SHP77 (cell line): Measurements from ENCODE around the gene EPB41L5.

Experiments used
- DNase-seq, 2 experiments: peaks; one replicate each; lab custom pipeline; 2025; lab: John Stamatoyannopoulos, UW

Gene EPB41L5

DNA sequence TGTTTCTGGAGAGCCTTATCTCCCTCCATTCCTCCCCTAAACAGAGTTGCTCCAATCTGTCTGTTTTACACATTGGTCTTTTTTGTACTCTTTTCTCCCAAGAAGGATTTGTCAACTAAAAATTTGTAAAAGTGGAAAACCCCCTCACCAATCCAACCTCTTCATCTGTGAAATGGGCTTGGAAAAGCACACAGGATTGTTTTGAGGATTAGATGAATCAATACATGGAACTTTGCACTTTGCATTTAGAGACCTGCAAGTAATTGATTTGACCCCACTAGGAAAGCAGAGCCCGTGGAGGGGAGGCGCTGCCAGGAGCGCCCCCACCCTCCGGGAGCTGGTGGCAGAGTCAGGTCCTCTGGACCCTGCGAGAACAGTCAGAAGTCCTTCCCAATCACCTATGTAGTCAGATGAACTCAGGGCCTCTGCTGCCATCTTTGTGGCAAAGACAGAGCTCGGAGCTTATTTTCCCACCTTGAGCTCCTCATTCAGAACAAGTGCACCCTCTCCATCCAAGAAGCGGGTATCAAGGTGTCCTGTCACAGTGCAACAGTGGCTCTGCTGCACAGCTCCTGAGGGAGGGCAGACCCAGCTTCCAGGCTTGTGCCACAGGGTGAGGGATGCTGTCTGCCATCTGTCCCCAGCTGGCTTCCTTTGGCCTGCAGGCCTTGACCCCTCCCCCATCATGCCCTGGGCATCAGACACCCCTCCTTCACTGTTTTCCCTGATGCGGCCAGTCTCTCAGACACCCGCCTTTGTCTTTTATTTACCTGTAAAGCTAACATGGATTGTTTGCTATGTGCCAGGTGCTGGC lies 212.1 kb downstream of the EPB41L5 start:
- peak in 1 of 2 experiments; percentile 53 for DNase-seq

DNA sequence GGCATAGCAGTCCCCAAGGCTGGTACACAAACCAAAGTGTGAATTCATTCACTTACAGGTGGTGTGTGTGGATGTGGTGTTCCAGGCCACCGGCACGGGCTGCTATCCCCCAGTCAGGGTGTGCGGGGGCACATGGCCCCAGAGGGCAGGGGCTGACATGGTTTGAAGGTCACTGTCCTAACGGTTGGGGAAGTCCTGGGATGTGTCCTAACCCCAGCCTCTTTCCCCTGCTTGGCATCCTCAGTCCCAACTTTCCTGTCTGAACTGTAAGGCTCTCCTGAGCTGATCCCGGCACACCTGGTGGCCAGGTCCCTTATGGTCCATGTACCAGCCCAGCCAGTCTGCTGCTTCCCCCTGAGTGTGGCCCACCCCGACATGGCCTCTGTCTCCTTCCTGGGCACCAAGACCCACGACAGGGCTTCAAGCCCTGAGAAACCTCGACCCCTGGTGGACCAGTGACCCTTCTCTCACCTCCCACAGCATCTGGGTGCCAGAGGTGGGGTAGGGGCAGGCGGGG lies 212.7 kb downstream of the EPB41L5 start:
- DNase-seq: peak in 1 of 2 experiments; percentile 8

DNA sequence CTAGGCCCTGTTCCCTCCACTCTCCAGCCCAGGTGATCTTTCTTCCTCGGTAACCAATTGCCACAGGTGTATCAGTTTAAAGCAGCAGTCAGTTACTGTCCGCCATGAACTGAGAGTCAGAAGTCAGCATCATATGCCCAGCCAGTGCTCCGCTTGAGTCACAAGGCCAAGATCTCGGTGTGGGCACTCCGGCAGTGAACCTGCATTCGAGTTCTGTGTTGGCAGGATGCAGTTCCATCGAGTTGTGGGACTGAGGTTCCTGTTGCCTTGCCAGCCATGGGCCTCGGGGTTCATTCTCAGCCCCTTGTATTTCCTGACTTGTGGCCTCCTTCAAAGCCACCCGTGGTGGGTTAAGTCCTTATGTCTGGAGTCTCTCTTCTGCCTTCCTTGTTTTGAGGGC lies 213.4 kb downstream of the EPB41L5 start:
- DNase-seq: no peak

DNA sequence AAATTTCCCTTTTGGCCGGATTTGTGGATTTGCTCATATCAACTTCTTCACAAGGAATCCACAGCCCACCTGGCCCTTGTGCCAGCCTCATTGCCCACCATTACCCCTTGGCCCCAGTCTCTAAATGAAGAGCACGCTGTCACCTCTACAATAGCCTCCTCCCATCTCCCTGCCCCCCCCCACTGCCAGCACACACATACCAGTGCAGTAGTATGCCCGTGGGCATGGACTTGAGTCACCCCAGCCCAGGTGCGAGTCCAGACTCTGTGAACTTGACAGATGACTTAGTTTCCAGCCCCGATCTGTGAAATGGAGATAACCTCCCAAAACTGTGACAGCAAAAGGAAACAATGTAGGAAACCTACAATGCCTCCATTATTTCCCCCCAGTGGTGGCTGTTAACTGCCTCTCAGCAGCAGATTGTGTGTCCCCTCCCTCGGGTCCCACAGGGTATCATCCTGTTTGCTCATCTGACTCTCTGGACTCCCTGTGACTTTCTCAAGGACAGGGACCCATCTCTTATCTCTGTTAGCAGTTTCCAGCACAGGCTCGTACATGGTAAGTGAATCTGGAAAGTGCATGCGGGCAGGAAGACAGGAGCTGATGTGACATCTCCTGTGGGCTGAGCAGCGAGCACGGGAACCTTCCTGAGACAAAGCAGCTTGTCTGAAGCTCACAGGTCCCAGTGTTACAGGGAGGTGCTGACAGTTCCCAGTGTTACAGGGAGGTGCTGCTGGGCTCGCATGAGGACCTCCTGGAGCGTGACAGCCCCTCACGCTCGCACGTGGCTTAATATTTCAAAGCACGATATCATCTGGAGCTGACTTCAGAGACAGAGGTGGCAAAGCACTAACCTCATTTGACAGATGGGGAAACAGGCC lies 214.5 kb downstream of the EPB41L5 start:
- no peak for DNase-seq

DNA sequence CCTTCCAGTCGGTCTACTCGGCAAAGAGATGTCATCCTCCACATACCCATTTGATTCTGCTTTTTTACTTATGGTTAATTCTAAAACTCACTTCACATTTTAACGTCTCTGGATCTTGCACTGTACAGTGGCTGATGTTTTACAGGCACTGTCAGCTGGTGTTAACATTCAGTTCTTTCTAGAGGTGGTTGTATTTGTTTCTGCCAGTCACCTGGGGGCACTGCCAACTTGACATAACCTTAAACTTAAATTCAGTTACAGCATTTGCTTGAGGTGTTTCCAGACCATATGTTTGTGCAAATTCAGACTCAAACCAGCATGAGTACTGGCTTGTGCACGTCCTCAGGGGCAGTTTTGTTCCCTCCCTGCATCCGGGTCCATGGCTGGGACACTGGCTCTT lies 215.6 kb downstream of the EPB41L5 start:
- no peak for DNase-seq
